Thyroid gland (tissue), 4 donors: ENCODE measurements around the gene MTIF2. TPM values are rescaled to one million over a fixed set of nuclear protein-coding genes. Genes with fewer than 3 reads are reported as not detected.

Experiments
- DNase-seq, 2 donors: peaks; one replicate each; pipeline ENCODE4 v3.0.0-alpha.2; 2019
- H3K27ac ChIP-seq, 3 donors: fragments of 200-600 bp; sonication (generic); 1 replicate in 2 of 3; 2 replicates in 1 of 3; pipeline ENCODE4 v1.5.1; 2016 to 2019; ENCODE audit warnings: mild to moderate bottlenecking in 1 of 3, moderate library complexity in 1 of 3
- H3K27me3 ChIP-seq: fragments of 200-600 bp; sonication (generic); one replicate; pipeline ENCODE4 v1.5.1; 2019
- H3K36me3 ChIP-seq, 2 donors: fragments of 200-600 bp; sonication (generic); one replicate each; pipeline ENCODE4 v1.5.1; 2016 to 2019
- H3K4me1 ChIP-seq, 2 donors: fragments of 200-600 bp; sonication (generic); one replicate each; pipeline ENCODE4 v1.5.1; 2017 to 2019
- H3K4me3 ChIP-seq, 3 donors: fragments of 200-600 bp; sonication (generic); replicated peaks in 1 of 3; 1 replicate in 2 of 3; 2 replicates in 1 of 3; pipeline ENCODE4 v1.5.1; 2016; ENCODE audit warnings: mild to moderate bottlenecking in 1 of 3
- H3K9me3 ChIP-seq: fragments of 200-600 bp; sonication (generic); one replicate; pipeline ENCODE4 v1.5.1; 2017
- CTCF ChIP-seq, 6 experiments: fragments of 200-600 bp in 3 of 6; fragments of 450-650 bp in 3 of 6; sonication (generic) in 3 of 6; IDR thresholded peaks; one replicate each; pipeline ENCODE4 v1.5.1; 2016 to 2019; ENCODE audit warnings: antibody characterized with exemption in 6 of 6, mild to moderate bottlenecking in 2 of 6, inconsistent platforms in 1 of 6, moderate library complexity in 1 of 6
- POLR2A ChIP-seq, 2 donors: fragments of 450-650 bp; IDR thresholded peaks; one replicate each; pipeline ENCODE4 v1.6.1; 2017; ENCODE audit warnings: antibody characterized with exemption in 2 of 2, mild to moderate bottlenecking in 2 of 2, moderate library complexity in 1 of 2
- WGBS, 2 donors: methylation state at CpG; one replicate each; pipeline ENCODE4 v1.1.5; 2017; 5-methylcytosine and 5-hydroxymethylcytosine counted together
- intact Hi-C: fragments of 100-400 bp; cut with DNase I; formaldehyde crosslinking; loops from one replicate; pipeline ENCODE4 v1.15.1; 2023
- total RNA-seq, 4 donors: library from RNA; depleted of rRNA; stranded (reverse); fragments of >200 nt; gene quantifications; one replicate each; pipeline ENCODE4 v1.2.3, GENCODE V29; 2016

The MTIF2 gene
- total RNA-seq, 4 donors from 2014 or later: 19.6 to 33.5 (median 27.8) TPM

- H3K27ac ChIP-seq: no peak overlapping the region
- 91 to 94% methylated on average over 2 of the region's 2 CpGs for whole genome bisulfite sequencing, 2 donors
- no peak overlapping the region for H3K4me3 ChIP-seq
- TF ChIP-seq POLR2A (IDR thresholded peaks at IDR 0.05): no peak
- TF ChIP-seq CTCF (IDR thresholded peaks at IDR 0.05): no peak
- H3K4me1 ChIP-seq: peaks cover 7 to 14% of the 10 kb centered on the region in 2 donors
- no peak for DNase-seq
- no peaks in the 10 kb centered on the region for H3K9me3 ChIP-seq
- H3K27me3 ChIP-seq: no peaks in the 10 kb centered on the region
- H3K36me3 ChIP-seq: peaks cover 27 to 33% of the 10 kb centered on the region in 2 donors
- intact Hi-C loops: no loop called here
Measured at GRCh38 chr2:55236992-55237543, 32.0 kb downstream of the MTIF2 start.

GRCh38 chr2:55235724-55236538 is 33.1 kb downstream of the MTIF2 start:
- DNase-seq: no peak
- H3K27ac ChIP-seq: no peak overlapping the region
- intact Hi-C loops: no loop called here
- no peaks in the 10 kb centered on the region for H3K27me3 ChIP-seq
- TF ChIP-seq POLR2A (IDR thresholded peaks at IDR 0.05) (no peak), CTCF (IDR thresholded peaks at IDR 0.05) (no peak)
- no peaks in the 10 kb centered on the region for H3K9me3 ChIP-seq
- peaks cover 27 to 33% of the 10 kb centered on the region in 2 donors for H3K36me3 ChIP-seq
- peaks cover 15 to 20% of the 10 kb centered on the region in 2 donors for H3K4me1 ChIP-seq
- no peak overlapping the region for H3K4me3 ChIP-seq
- 71 to 75% methylated on average over 3 of the region's 3 CpGs for WGBS, 2 donors

GRCh38 chr2:55233658-55233940 is 35.4 kb downstream of the MTIF2 start:
- H3K27me3 ChIP-seq: no peaks in the 10 kb centered on the region
- H3K9me3 ChIP-seq: no peaks in the 10 kb centered on the region
- TF ChIP-seq POLR2A (IDR thresholded peaks at IDR 0.05): no peak
- TF ChIP-seq CTCF (IDR thresholded peaks at IDR 0.05): no peak
- peak overlapping the region in 1 of 3 donors; percentile 75 for H3K4me3 ChIP-seq
- H3K27ac ChIP-seq: peak overlapping the region in 2 of 3 donors; percentile 84 to 95
- WGBS, 2 donors: 69 to 70% methylated on average over 7 of the region's 7 CpGs
- DNase-seq: no peak
- H3K4me1 ChIP-seq: peaks cover 19 to 25% of the 10 kb centered on the region in 2 donors
- peaks cover 17 to 27% of the 10 kb centered on the region in 2 donors for H3K36me3 ChIP-seq
- intact Hi-C loops: no loop called here

- DNase-seq: peak; percentile 73 to 74
- Histone ChIP-seq H3K36me3 (peaks cover 17 to 27% of the 10 kb centered on the region in 2 donors), H3K4me3 (peak overlapping the region; percentile 75 to 100 (median 94)), H3K4me1 (peaks cover 19 to 25% of the 10 kb centered on the region in 2 donors), H3K9me3 (no peaks in the 10 kb centered on the region), H3K27ac (peak overlapping the region; percentile 84 to 95 (median 88)), H3K27me3 (no peaks in the 10 kb centered on the region)
- no peak for TF ChIP-seq CTCF (IDR thresholded peaks at IDR 0.05)
- intact Hi-C loops: no loop called here
- WGBS, 2 donors: 4 to 6% methylated on average over 29 to 31 of the region's 33 CpGs
Measured at GRCh38 chr2:55232863-55233657, 36.0 kb downstream of the MTIF2 start.
